ENCODE measurements around the gene KIAA0586. TPM values are rescaled to one million over a fixed set of nuclear protein-coding genes. Genes with fewer than 3 reads are reported as not detected.

The KIAA0586 gene
- total RNA-seq, 1 donor from 2014 or later = 18.3 TPM

- no peak for TF ChIP-seq CTCF (IDR thresholded peaks at IDR 0.05; ENCODE audit: unreplicated experiment)
- Mint-ChIP-seq H3K9me3 (ENCODE audit: unreplicated experiment) (no peaks in the 10 kb centered on the region), H3K4me1 (ENCODE audit: unreplicated experiment) (peaks cover 3% of the 10 kb centered on the region), H3K27me3 (ENCODE audit: unreplicated experiment) (no peaks in the 10 kb centered on the region), H3K36me3 (ENCODE audit: low read depth, unreplicated experiment) (no peaks in the 10 kb centered on the region), H3K27ac (ENCODE audit: unreplicated experiment) (no peak overlapping the region), H3K4me3 (ENCODE audit: unreplicated experiment) (no peak overlapping the region)
- no peak for DNase-seq (ENCODE audit: low spot score)
Observed at GRCh38 chr14:58484176-58484575, 56.7 kb downstream of the KIAA0586 start.

GRCh38 chr14:58488550-58488949, 61.0 kb downstream of the KIAA0586 start:
- no peaks in the 10 kb centered on the region for H3K36me3 Mint-ChIP-seq (ENCODE audit: low read depth, unreplicated experiment)

GRCh38 chr14:58491593-58491992, 64.1 kb downstream of the KIAA0586 start:
- no peak for TF ChIP-seq CTCF (IDR thresholded peaks at IDR 0.05; ENCODE audit: unreplicated experiment)
- Mint-ChIP-seq H3K9me3 (ENCODE audit: unreplicated experiment) (no peaks in the 10 kb centered on the region), H3K27me3 (ENCODE audit: unreplicated experiment) (no peaks in the 10 kb centered on the region), H3K4me1 (ENCODE audit: unreplicated experiment) (peaks cover 3% of the 10 kb centered on the region), H3K27ac (ENCODE audit: unreplicated experiment) (no peak overlapping the region), H3K36me3 (ENCODE audit: low read depth, unreplicated experiment) (no peaks in the 10 kb centered on the region), H3K4me3 (ENCODE audit: unreplicated experiment) (no peak overlapping the region)
- no peak for DNase-seq (ENCODE audit: low spot score)

More at GRCh38 chr14:58488550-58488949, 61.0 kb downstream of the KIAA0586 start:
- H3K27me3 Mint-ChIP-seq (ENCODE audit: unreplicated experiment) = no peaks in the 10 kb centered on the region
- H3K9me3 Mint-ChIP-seq (ENCODE audit: unreplicated experiment) = no peaks in the 10 kb centered on the region
- H3K4me1 Mint-ChIP-seq (ENCODE audit: unreplicated experiment) = peaks cover 3% of the 10 kb centered on the region
- no peak for TF ChIP-seq CTCF (IDR thresholded peaks at IDR 0.05; ENCODE audit: unreplicated experiment)
- peak; percentile 14 for DNase-seq (ENCODE audit: low spot score)
- no peak overlapping the region for H3K4me3 Mint-ChIP-seq (ENCODE audit: unreplicated experiment)
- no peak overlapping the region for H3K27ac Mint-ChIP-seq (ENCODE audit: unreplicated experiment)

GRCh38 chr14:58492044-58492443, 64.5 kb downstream of the KIAA0586 start:
- no peak for TF ChIP-seq CTCF (IDR thresholded peaks at IDR 0.05; ENCODE audit: unreplicated experiment)
- Mint-ChIP-seq H3K4me1 (ENCODE audit: unreplicated experiment) (peaks cover 3% of the 10 kb centered on the region), H3K36me3 (ENCODE audit: low read depth, unreplicated experiment) (no peaks in the 10 kb centered on the region), H3K27me3 (ENCODE audit: unreplicated experiment) (no peaks in the 10 kb centered on the region), H3K9me3 (ENCODE audit: unreplicated experiment) (no peaks in the 10 kb centered on the region), H3K27ac (ENCODE audit: unreplicated experiment) (no peak overlapping the region), H3K4me3 (ENCODE audit: unreplicated experiment) (no peak overlapping the region)
- DNase-seq (ENCODE audit: low spot score) = no peak

GRCh38 chr14:58501214-58501816, 73.8 kb downstream of the KIAA0586 start:
- Mint-ChIP-seq H3K4me3 (ENCODE audit: unreplicated experiment) (no peak overlapping the region), H3K27me3 (ENCODE audit: unreplicated experiment) (no peaks in the 10 kb centered on the region), H3K9me3 (ENCODE audit: unreplicated experiment) (no peaks in the 10 kb centered on the region), H3K36me3 (ENCODE audit: low read depth, unreplicated experiment) (no peaks in the 10 kb centered on the region), H3K27ac (ENCODE audit: unreplicated experiment) (no peak overlapping the region), H3K4me1 (ENCODE audit: unreplicated experiment) (no peaks in the 10 kb centered on the region)
- peak; percentile 79 for TF ChIP-seq CTCF (IDR thresholded peaks at IDR 0.05; ENCODE audit: unreplicated experiment)
- peak; percentile 12 for DNase-seq (ENCODE audit: low spot score)
